Measurements from ENCODE around the gene ASMTL.

ASMTL gene

GRCh38 chrX:1355131-1356046 lies 97.3 kb downstream of the ASMTL start:
- in situ Hi-C loops (cut with HindIII; ENCODE audit: low sequenced_read_pairs): no loop called here

DNA sequence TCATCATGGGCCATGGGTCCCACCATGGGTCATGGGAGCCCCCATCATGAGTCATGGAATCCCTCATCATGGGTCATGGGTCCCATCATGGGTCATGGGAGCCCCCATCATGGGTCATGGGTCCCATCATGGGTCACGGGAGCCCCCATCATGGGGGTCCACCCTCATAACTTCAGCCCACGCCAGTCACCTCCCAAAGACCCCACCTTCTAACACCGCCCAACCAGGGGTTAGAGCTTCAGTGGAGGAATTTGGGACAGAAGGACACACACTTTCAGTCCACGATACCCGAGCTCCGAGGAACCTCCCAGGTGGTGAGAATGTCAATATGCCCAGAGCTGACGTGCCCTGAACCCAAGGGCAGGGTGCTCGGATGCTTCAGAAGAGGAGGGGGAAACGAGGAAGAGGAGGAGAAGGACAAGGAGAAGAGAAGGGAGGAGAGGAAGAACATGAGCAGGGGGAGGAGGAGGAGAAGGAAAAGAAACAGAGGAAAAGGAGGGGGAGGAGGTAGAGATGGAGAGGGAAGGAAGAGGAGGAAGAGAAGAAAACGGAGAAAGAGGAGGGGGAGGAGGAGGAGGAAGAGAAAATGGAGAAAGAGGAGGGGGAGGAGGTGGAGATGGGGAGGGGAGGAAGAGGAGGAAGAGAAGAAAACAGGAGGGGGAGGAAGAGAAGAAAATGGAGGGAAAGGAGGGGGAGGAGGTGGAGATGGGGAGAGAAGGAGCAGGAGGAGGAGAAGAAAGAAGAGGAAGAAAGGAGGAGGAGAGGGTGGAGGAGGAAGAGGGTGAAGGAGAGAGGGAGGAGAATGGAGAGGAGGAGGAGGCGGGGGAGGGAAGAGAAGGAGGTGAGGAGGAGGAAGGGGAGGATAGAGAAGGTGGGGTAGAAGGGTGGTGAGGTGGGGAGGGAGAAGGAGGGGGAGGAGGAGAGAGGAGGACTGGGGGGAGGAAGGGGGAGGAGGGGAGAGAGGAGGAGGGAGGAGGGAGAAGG lies 98.4 kb downstream of the ASMTL start:
- in situ Hi-C loops (cut with HindIII; ENCODE audit: low sequenced_read_pairs): no loop called here
